GM19467 (cell line): ENCODE data around the gene ASZ1.
A peak's percentile ranks its signal among the peaks of the same experiment; 100 is the strongest.
"Not testable (repeated sequence)": the region's sequence is repeated elsewhere in the genome, so short reads cannot be mapped to it uniquely, and the experiment has no call there.

ENCODE experiments used
- ATAC-seq: cut with Tn5 transposase; IDR thresholded peaks from one replicate; pipeline ENCODE4 v1.9.1; 2021; ENCODE audit warnings: mild to moderate bottlenecking, moderate library complexity; ENCODE audit not compliant: unreplicated experiment

ASZ1 gene, protein sequence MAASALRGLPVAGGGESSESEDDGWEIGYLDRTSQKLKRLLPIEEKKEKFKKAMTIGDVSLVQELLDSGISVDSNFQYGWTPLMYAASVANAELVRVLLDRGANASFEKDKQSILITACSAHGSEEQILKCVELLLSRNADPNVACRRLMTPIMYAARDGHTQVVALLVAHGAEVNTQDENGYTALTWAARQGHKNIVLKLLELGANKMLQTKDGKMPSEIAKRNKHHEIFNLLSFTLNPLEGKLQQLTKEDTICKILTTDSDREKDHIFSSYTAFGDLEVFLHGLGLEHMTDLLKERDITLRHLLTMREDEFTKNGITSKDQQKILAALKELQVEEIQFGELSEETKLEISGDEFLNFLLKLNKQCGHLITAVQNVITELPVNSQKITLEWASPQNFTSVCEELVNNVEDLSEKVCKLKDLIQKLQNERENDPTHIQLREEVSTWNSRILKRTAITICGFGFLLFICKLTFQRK

DNA sequence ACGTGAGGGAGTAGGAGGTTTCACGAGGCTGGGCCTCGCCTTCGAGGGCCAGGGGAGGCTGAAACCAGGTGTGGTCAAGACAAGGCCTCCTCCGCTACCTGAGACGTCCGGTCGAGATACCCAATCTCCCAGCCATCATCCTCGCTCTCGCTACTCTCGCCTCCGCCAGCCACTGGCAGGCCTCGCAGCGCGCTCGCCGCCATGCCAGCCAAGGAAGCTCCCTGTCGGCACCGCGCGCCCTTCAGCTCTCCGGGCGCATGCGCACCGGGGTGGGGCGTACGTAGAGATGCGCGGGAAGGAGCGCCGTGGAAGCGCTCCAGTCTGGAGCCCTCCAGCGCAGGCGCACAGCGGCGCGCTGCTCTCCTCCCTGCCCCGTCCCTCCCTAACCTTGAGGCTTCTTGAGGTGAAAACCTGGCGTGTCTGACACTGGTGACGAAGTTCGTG is at the start of gene ASZ1:
Gene ASZ1 (minus strand): TSS at position 236 of the 444 bp plus-strand sequence. CDS start 33 bp downstream, at position 203.
- no peak for ATAC-seq

- ATAC-seq: no peak
Measured at GRCh38 chr7:117476557-117477215, 49.4 kb upstream of the ASZ1 start.

DNA sequence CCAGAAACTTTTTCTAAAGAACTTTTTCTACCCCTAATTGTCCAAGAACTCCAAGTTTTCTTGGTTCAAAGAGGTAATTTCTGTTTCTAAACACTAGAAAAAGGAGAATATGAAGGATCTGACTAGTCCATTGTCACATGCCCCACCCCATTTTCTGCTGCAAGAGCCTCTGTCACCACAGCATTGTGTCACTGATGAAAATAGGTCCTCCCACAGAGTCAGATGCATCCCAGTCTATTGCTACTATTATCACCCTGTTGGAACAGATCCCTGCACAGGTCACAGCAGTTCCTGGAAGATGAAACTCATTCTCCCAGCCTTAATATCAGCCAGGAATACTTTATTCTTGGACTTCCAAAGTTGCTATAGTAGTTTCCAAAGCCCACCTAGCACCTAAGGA is 45.0 kb upstream of the ASZ1 start:
- ATAC-seq: no peak

DNA sequence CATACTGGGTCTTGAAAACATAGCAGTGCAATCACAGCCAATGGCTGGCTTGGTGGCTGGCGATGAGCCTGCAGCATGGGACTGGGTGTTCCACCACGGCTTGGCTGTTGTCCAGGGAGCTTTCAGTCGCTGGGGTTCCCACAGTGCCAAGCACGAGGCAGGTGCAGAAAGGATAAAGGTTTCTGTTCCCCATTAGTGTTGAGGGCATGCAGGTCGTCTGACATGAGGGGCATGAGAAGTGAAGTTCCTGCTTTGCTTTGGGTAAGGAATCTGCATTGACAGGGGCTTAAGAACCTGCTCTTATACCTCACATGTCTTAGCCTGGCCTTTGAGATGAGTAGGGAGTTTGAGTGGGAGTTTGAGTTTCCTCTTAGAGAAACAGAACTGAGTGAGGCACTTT is 43.5 kb upstream of the ASZ1 start:
- no peak for ATAC-seq

- no peak for ATAC-seq
Measured at GRCh38 chr7:117468174-117468573, 40.9 kb upstream of the ASZ1 start.

DNA sequence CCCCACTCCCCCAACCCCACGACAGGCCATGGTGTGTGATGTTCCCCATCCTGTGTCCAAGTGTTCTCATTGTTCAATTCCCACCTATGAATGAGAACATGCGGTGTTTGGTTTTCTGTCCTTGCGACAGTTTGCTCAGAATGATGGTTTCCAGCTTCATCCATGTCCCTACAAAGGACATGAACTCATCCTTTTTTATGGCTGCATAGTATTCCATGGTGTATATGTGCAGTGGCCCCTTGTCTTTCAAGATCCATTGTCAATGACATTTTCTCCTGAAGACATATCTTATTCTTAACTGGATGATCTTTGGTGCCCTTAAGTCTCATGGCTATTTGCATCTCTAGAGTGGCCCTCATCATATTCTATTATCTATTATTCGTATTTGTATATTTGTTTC is 33.5 kb upstream of the ASZ1 start:
- not testable (repeated sequence) for ATAC-seq

GRCh38 chr7:117459735-117460134 is 32.4 kb upstream of the ASZ1 start:
- ATAC-seq: no peak

- ATAC-seq: peak; percentile 54
Measured at GRCh38 chr7:117458977-117459583, 31.8 kb upstream of the ASZ1 start.

- no peak for ATAC-seq
Measured at GRCh38 chr7:117448655-117449054, 21.4 kb upstream of the ASZ1 start.

DNA sequence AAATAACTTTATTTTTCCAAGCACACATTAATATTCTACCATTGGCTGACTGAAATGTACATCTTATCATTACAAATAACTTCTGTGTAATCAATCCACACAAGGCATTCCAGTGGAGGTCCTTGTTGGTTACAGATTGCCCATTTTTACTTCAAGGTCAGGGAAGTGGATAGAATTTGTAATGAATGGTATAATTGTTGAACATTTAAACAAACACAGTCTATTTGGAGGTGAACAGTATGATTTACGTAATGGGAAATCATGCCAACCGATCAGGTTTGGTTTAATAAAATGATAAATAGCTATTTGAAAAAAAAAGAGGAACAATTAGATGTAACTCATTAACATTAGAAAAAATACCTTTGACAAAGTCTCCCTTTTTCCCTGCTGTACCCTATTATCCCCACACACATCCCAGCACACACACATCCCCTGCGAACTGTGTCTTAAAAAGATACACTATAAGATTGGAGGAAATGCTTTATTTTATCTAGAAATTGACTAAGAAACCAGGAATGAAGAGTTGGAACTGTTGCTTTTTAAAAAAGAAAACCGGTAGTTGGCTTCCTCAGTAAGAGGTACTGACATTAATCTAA is 19.0 kb upstream of the ASZ1 start:
- no peak for ATAC-seq

GRCh38 chr7:117445206-117445605 is 17.9 kb upstream of the ASZ1 start:
- ATAC-seq: no peak

GRCh38 chr7:117444646-117445045 is 17.4 kb upstream of the ASZ1 start:
- no peak for ATAC-seq

DNA sequence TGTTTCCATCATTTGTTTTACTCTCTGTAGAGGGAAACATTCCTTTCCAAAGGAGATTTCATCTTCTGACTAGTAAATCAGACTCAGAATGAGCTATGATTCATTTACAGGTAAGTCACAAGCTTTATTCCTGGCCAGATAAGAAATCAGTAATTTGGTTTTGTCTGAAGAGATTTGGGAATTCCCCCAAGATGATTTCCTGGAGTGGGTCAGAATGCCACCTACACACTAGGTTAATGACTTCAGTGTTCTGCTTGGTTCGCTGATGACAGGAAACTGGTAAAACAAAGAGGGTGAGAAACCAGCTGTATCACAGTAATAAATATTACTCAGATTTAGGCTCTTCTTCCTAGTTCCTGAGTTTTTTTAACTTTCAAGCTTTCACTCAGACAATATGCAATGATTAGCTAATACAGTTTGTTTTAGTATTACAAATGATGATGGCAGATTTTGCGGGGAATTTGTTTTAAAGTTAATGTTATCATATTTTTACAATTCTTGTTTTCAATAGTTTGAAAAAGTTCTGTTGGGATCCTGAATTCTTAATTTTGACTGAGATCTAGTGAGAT is 8.3 kb upstream of the ASZ1 start:
- peak; percentile 98 for ATAC-seq

GRCh38 chr7:117424090-117424829 is 3.0 kb downstream of the ASZ1 start:
- peak; percentile 67 for ATAC-seq

GRCh38 chr7:117414591-117414990 is 12.7 kb downstream of the ASZ1 start:
- not testable (repeated sequence) for ATAC-seq

DNA sequence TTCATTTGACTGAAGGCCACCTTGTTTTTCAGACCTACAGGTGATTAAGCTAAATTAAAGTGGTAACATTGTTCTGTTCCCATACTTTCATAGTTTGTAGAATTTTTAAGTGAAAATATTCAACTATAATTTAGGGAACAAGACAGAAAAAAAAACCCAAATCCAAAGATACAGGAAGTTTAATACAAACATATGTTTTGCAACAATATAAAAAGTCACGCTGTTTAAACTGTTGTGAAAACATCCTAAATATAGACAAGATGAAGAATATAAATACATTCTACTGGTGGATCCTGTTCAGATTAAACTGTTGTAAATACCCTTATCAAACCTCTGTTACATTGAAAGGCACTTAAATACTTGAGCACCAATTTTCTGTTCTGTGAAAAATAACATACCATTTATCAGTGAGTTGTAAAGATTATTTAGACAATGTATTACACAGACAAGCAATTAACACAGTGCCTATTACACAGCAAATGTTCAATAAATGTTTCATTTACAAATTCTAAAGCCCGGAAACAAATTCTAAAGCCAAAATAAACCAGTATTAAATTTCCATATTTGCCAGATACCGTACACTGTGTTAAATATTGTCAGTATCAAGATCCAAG is 14.2 kb downstream of the ASZ1 start:
- ATAC-seq: no peak

DNA sequence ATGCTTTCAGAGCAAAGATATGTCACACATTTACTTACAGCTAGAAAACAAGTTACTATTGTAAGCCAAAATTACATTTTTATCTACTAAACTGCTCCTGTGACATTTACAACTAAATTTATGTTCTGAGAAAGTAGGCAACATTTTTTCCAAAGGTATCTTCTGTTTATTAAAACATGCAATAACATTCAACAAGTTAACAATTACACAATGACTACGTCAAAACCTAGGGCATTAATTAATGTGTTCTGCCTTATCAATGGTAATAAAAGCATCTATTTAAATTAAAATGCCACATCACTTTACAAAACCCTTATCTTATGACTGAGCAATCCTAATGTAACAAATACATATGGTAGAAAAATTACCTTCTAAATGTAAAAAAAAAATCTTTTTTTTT is 14.9 kb downstream of the ASZ1 start:
- no peak for ATAC-seq

- no peak for ATAC-seq
Measured at GRCh38 chr7:117411539-117411938, 15.8 kb downstream of the ASZ1 start.

GRCh38 chr7:117408831-117409230 is 18.5 kb downstream of the ASZ1 start:
- ATAC-seq: no peak

- no peak for ATAC-seq
Measured at GRCh38 chr7:117405519-117405918, 21.8 kb downstream of the ASZ1 start.
